ENCODE measurements around the gene CARS2.
"Not testable (repeated sequence)": the region's sequence is repeated elsewhere in the genome, so short reads cannot be mapped to it uniquely, and the experiment has no call there.

GRCh38 chr13:110658218-110658911 lies 47.6 kb downstream of the CARS2 start:
- not testable (repeated sequence) for TF ChIP-seq CTCF (optimal IDR thresholded peaks at IDR 0.05 in 1 of 3, IDR thresholded peaks at IDR 0.05 in 1 of 3, conservative IDR thresholded peaks at IDR 0.05 in 1 of 3; ENCODE audit: extremely low read depth in 1 of 3, insufficient read depth in 2 of 3, low read length in 3 of 3); EZH2 (IDR thresholded peaks at IDR 0.05; ENCODE audit: low read length)
